IMR-90 (cell line): Measurements from ENCODE around the gene PIK3C3. TPM values are rescaled to one million over a fixed set of nuclear protein-coding genes. Genes with fewer than 3 reads are reported as not detected.

Experiments used
- ATAC-seq: fragments of 200-7000 bp; cut with Tn5 transposase; 2 replicates; pipeline ENCODE4 v1.9.1; 2020; ENCODE audit warnings: low read depth, mild to moderate bottlenecking, moderate library complexity
- BruUV-seq: library from RNA; stranded (reverse); fragments of 400-500 nt; replicated peaks from 2 replicates; lab custom pipeline; 2021; lab: Mats Ljungman, UMichigan
- CTCF ChIA-PET: fragments of 300-600 bp; formaldehyde crosslinking; extraction: SDS; loops from one replicate; lab custom pipeline; 2021; ENCODE audit warnings: antibody characterized with exemption; lab: Yijun Ruan, JAX
- POLR2A ChIA-PET: fragments of 300-600 bp; sonication (Branson Sonifier 250); formaldehyde crosslinking; loops from one replicate; lab custom pipeline; 2022; ENCODE audit warnings: antibody characterized with exemption; ENCODE audit not compliant: unreplicated experiment; lab: Charles Lee
- DNase-seq: peaks from one replicate; pipeline ENCODE4 v3.0.0; 2013
- H2AFZ ChIP-seq: replicated peaks from 2 replicates; pipeline ENCODE3; 2013; ENCODE audit warnings: low read length, mild to moderate bottlenecking; ENCODE audit not compliant: poor library complexity
- H2AK5ac ChIP-seq: 2 replicates; pipeline ENCODE4 v1.6.1; 2013; ENCODE audit warnings: low read depth, low read length, inconsistent platforms
- H2AK9ac ChIP-seq: replicated peaks from 2 replicates; pipeline ENCODE3; 2013; ENCODE audit warnings: mild to moderate bottlenecking, low read depth, low read length, moderate library complexity; ENCODE audit not compliant: poor library complexity
- H2BK120ac ChIP-seq: 2 replicates; pipeline ENCODE4 v1.6.1; 2013; ENCODE audit warnings: low read depth, low read length, inconsistent platforms
- H2BK15ac ChIP-seq: 3 replicates; pipeline ENCODE4 v1.6.1; 2013; ENCODE audit warnings: low read depth, low read length, inconsistent platforms
- H2BK20ac ChIP-seq: 2 replicates; pipeline ENCODE4 v1.6.1; 2013; ENCODE audit warnings: low read depth, mild to moderate bottlenecking, inconsistent platforms, low read length, moderate library complexity
- H2BK5ac ChIP-seq: 2 replicates; pipeline ENCODE4 v1.6.1; 2013; ENCODE audit warnings: mild to moderate bottlenecking, low read depth, low read length, inconsistent platforms; ENCODE audit not compliant: poor library complexity, severe bottlenecking
- H3K14ac ChIP-seq: replicated peaks from 2 replicates; pipeline ENCODE4 v1.6.1; 2013; ENCODE audit warnings: low read depth, low read length, inconsistent platforms
- H3K18ac ChIP-seq: 2 replicates; pipeline ENCODE4 v1.6.1; 2013; ENCODE audit warnings: low read depth, low read length, control low read depth
- H3K23ac ChIP-seq: 2 replicates; pipeline ENCODE4 v1.6.1; 2013; ENCODE audit warnings: low read depth, low read length, inconsistent platforms
- H3K27ac ChIP-seq: 2 replicates; pipeline ENCODE4 v1.5.1; 2013; ENCODE audit warnings: mild to moderate bottlenecking, control low read depth, low read length; ENCODE audit not compliant: insufficient read depth
- H3K27me3 ChIP-seq: 2 replicates; pipeline ENCODE4 v1.6.1; 2013; ENCODE audit warnings: low read length; ENCODE audit not compliant: control insufficient read depth, insufficient read depth
- H3K36me3 ChIP-seq: 2 replicates; pipeline ENCODE4 v1.6.1; 2013; ENCODE audit warnings: low read length, mixed read lengths; ENCODE audit not compliant: control insufficient read depth, insufficient read depth
- H3K4ac ChIP-seq: 2 replicates; pipeline ENCODE4 v1.6.1; 2013; ENCODE audit warnings: low read depth, low read length, inconsistent platforms
- H3K4me1 ChIP-seq: 2 replicates; pipeline ENCODE4 v1.6.1; 2013; ENCODE audit warnings: low read length, mixed read lengths; ENCODE audit not compliant: control insufficient read depth, insufficient read depth
- H3K4me2 ChIP-seq: 2 replicates; pipeline ENCODE4 v1.6.1; 2013; ENCODE audit warnings: low read depth, mild to moderate bottlenecking, control low read depth, low read length, moderate library complexity
- H3K4me3 ChIP-seq: 2 replicates; pipeline ENCODE4 v1.5.1; 2013; ENCODE audit warnings: low read depth, mild to moderate bottlenecking, control low read depth, low read length, moderate library complexity; ENCODE audit not compliant: insufficient read depth
- H3K56ac ChIP-seq: 2 replicates; pipeline ENCODE4 v1.6.1; 2013; ENCODE audit warnings: low read length, inconsistent platforms; ENCODE audit not compliant: insufficient read depth; ENCODE audit errors: extremely low read depth
- H3K79me1 ChIP-seq, 2 experiments: 2 replicates each; pipeline ENCODE4 v1.6.1; 2013; ENCODE audit warnings: low read length in 2 of 2, inconsistent platforms in 1 of 2, low read depth in 1 of 2
- H3K9ac ChIP-seq: 2 replicates; pipeline ENCODE4 v1.6.1; 2013; ENCODE audit warnings: low read depth, low read length, control low read depth
- H3K9me1 ChIP-seq: 2 replicates; pipeline ENCODE4 v1.6.1; 2013; ENCODE audit warnings: low read length, inconsistent platforms; ENCODE audit not compliant: insufficient read depth
- H3K9me3 ChIP-seq: 2 replicates; pipeline ENCODE4 v1.6.1; 2013; ENCODE audit warnings: low read length; ENCODE audit not compliant: control insufficient read depth, insufficient read depth
- H4K20me1 ChIP-seq: 2 replicates; pipeline ENCODE4 v1.6.1; 2013; ENCODE audit warnings: low read length, inconsistent platforms; ENCODE audit not compliant: insufficient read depth
- H4K5ac ChIP-seq: 2 replicates; pipeline ENCODE4 v1.6.1; 2013; ENCODE audit warnings: mild to moderate bottlenecking, low read depth, low read length, control low read depth
- H4K8ac ChIP-seq, 2 experiments: 2 replicates each; pipeline ENCODE4 v1.6.1; 2013; ENCODE audit warnings: low read depth in 2 of 2, low read length in 2 of 2, control low read depth in 1 of 2, inconsistent platforms in 1 of 2
- H4K91ac ChIP-seq: 2 replicates; pipeline ENCODE4 v1.6.1; 2013; ENCODE audit warnings: low read depth, low read length, inconsistent platforms; ENCODE audit not compliant: insufficient read depth
- CEBPB ChIP-seq: IDR thresholded peaks from 2 replicates; pipeline ENCODE4 v1.6.1; 2012; ENCODE audit warnings: low read depth, low read length, improper control_type of control experiment
- FOS ChIP-seq: fragments of 150-350 bp; IDR thresholded peaks from 2 replicates; pipeline ENCODE4 v1.6.1; 2016; ENCODE audit warnings: low read depth, low read length
- MAFK ChIP-seq: IDR thresholded peaks from 2 replicates; pipeline ENCODE4 v1.6.1; 2012; ENCODE audit warnings: low read depth, low read length, improper control_type of control experiment
- NFE2L2 ChIP-seq: fragments of 150-350 bp; IDR thresholded peaks from 2 replicates; pipeline ENCODE4 v1.6.1; 2016; ENCODE audit warnings: low read depth, mild to moderate bottlenecking, low read length
- RAD21 ChIP-seq: IDR thresholded peaks from 2 replicates; pipeline ENCODE4 v1.6.1; 2012; ENCODE audit warnings: low read length, improper control_type of control experiment
- WGBS, 2 experiments: methylation state at CpG; one replicate each; pipeline versions ENCODE4 v1.1.5 to v1.1.7; 2013; ENCODE audit warnings: missing lambda C conversion rate in 2 of 2; ENCODE audit not compliant: insufficient read length in 1 of 2; ENCODE audit errors: extremely low coverage in 2 of 2; 5-methylcytosine and 5-hydroxymethylcytosine counted together
- dilution Hi-C: fragments of 300-500 bp; cut with HindIII; formaldehyde crosslinking; loops from one replicate; pipeline ENCODE4 v1.14.3; 2018; ENCODE audit warnings: low sequenced_read_pairs; ENCODE audit not compliant: unreplicated experiment
- in situ Hi-C: fragments of 300-500 bp; cut with MboI; formaldehyde crosslinking; loops from 3 replicates; pipeline ENCODE4 v1.14.3; 2019; ENCODE audit warnings: low sequenced_read_pairs, inconsistent platforms, mixed read lengths
- intact Hi-C: fragments of 100-400 bp; cut with micrococcal nuclease; formaldehyde crosslinking; loops from 2 replicates; pipeline ENCODE4 v1.10.0; 2022
- polyA plus RNA-seq, 3 experiments: library from polyadenylated mRNA; depleted of rRNA; stranded (reverse); fragments of >200 nt; gene quantifications; 2 replicates each; pipeline ENCODE4 v1.2.3, GENCODE V29; 2012; ENCODE audit warnings: low replicate concordance in 1 of 3
- total RNA-seq: library from RNA; depleted of rRNA; stranded (reverse); fragments of >200 nt; gene quantifications from 2 replicates; pipeline ENCODE4 v1.2.3, GENCODE V29; 2012

Gene PIK3C3
- total and polyA plus RNA-seq, 2 of the 4 experiments (the other 2 are of a cell fraction), result 41.2 to 57.2 TPM

- no peaks in the 10 kb centered on the region for H3K27me3 ChIP-seq
- BruUV-seq, result no TSS peak
- intact Hi-C loops, result loop anchor here (5.0 kb wide), 1 partner anchor 159 kb away; no protein-coding TSS in a partner anchor
- H3K4ac ChIP-seq, result no peak overlapping the region
- no peak overlapping the region for H3K4me3 ChIP-seq
- 40% methylated on average over 1 of the region's 10 CpGs; no CpG with 5 or more reads in 1 of the 2 experiments for WGBS, 2 experiments
- no peaks in the 10 kb centered on the region for H3K9me3 ChIP-seq
- no peak overlapping the region for H2AK9ac ChIP-seq
- H3K9ac ChIP-seq, result no peak overlapping the region
- no peak overlapping the region for H4K5ac ChIP-seq
- no peak overlapping the region for H3K18ac ChIP-seq
- in situ Hi-C loops, result loop anchor here (10.0 to 25.0 kb wide), 2 partner anchors 1162 to 1474 kb away; partner anchors contain the start of gene SYT4
- no peak overlapping the region for H2BK5ac ChIP-seq
- H4K91ac ChIP-seq, result no peak overlapping the region
- H3K79me1 ChIP-seq, result no peaks in the 10 kb centered on the region
- H3K23ac ChIP-seq, result no peak overlapping the region
- H2BK15ac ChIP-seq, result no peak overlapping the region
- H3K36me3 ChIP-seq, result no peaks in the 10 kb centered on the region
- DNase-seq (no peak), ATAC-seq (no peak)
- H2AK5ac ChIP-seq, result no peak overlapping the region
- H2BK20ac ChIP-seq, result no peak overlapping the region
- dilution Hi-C loops, result no loop called here
- no peak overlapping the region for H3K27ac ChIP-seq
- no peak overlapping the region for H3K4me2 ChIP-seq
- ChIA-PET CTCF (interaction anchor here (2.8 to 2.9 kb wide), 2 partner anchors 59 to 1159 kb away, joined by 19 to 43 read pairs; no protein-coding TSS in a partner anchor), POLR2A (no interaction called here)
- no peak overlapping the region for H3K14ac ChIP-seq
- no peaks in the 10 kb centered on the region for H3K9me1 ChIP-seq
- peaks cover 4% of the 10 kb centered on the region for H3K4me1 ChIP-seq
- no peak overlapping the region for H2AFZ ChIP-seq
- no peaks in the 10 kb centered on the region for H4K20me1 ChIP-seq
- no peak for TF ChIP-seq RAD21
- TF ChIP-seq NFE2L2, result no peak
- no peak for TF ChIP-seq FOS
- no peak for TF ChIP-seq MAFK
- TF ChIP-seq CEBPB, result no peak
- no peak overlapping the region for H3K56ac ChIP-seq
- H4K8ac ChIP-seq, result no peak overlapping the region; a peak in 1 of 4 replicates
- no peak overlapping the region for H2BK120ac ChIP-seq
These were observed 157.8 kb downstream of the PIK3C3 start for GRCh38 chr18:42112657-42113420.
